ENCODE measurements around the gene CACNG4.
A peak's percentile ranks its signal among the peaks of the same experiment; 100 is the strongest.

The CACNG4 gene

GRCh38 chr17:67047382-67047781 lies 82.9 kb downstream of the CACNG4 start:
- no peak for DNase-seq

GRCh38 chr17:67049025-67049739 lies 84.7 kb downstream of the CACNG4 start:
- no peak for DNase-seq

DNA sequence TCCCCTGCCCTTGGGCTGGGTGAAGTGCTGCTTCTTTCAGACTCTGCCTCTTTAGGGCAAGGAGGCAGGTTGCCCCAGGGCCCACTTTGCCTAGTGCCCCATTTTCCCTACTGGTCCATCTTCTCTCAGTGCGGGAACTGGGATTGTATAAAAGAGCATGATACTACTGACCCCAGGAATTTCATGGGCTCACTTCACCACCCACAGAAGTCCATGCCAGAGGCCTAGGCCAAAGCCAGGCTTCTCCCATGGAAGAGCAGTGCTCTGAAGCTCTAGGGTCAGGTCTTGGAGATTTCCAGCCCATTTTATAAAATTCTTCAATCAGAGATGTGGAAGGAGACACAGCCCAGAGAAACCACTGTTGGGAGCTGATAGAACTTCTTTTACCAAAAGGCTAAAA lies 85.6 kb downstream of the CACNG4 start:
- no peak for DNase-seq

- DNase-seq: no peak
Observed at GRCh38 chr17:67050471-67051154, 86.1 kb downstream of the CACNG4 start.

- DNase-seq: no peak
Observed at GRCh38 chr17:67051155-67051538, 86.6 kb downstream of the CACNG4 start.

GRCh38 chr17:67051837-67052236 lies 87.3 kb downstream of the CACNG4 start:
- DNase-seq: no peak

- no peak for DNase-seq
Observed at GRCh38 chr17:67052720-67053437, 88.4 kb downstream of the CACNG4 start.

DNA sequence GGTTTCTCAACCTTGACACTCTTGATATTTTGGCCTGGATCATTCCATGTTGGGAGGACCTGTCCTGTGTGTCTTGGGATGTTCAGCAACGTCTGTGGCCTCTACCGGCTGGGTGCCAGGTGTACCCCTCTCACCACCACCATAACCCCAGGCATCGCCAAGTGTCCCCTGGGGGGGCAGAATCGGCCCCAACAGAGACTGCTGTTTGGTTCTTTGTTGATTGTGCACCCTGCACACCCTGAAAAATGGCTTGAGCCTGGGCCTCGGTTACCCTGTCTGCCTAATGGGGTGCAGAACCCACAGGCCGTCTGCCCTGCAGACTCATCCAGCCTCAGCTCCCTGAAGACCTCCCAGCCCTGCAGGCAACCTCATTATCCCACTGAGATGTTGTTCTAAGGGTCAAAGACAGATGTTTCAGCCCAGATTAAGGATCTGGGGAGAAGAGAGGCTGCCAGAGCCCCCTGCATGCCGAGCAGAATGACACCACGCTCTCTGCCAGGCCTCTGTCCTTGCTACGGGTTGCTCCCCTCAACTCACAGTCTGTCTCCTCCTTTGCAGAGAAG lies 89.0 kb downstream of the CACNG4 start:
- no peak for DNase-seq

DNA sequence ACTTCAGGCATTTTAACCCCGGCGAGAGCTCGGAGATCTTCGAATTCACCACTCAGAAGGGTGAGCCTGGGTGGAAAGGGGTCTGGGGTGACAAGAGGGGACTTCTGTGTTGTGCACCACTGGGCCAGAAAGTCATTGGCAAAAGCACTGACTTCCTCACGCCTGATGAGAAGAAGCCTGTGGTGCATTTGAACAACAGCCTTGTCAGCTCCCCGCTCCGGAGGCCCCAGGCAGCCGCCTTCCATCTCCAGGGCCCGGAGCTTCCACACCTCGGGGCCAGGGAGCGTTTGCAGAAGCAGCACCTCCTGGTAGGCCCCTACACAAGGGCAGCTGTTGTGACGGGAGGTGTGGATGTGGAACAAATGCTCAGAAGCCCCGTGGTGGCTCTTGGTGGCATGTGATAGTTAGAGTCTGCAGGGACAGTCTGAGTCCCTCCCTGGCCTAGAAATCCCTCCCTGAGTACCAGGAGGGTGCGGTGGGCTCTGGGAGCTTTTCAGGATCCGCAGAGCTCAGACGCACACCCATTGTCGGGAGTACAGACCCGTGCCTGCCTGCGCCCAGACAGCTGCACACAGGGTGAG lies 89.6 kb downstream of the CACNG4 start:
- no peak for DNase-seq

GRCh38 chr17:67054608-67055007 lies 90.1 kb downstream of the CACNG4 start:
- DNase-seq: no peak

GRCh38 chr17:67055041-67055443 lies 90.5 kb downstream of the CACNG4 start:
- no peak for DNase-seq

GRCh38 chr17:67055811-67056745 lies 91.6 kb downstream of the CACNG4 start:
- DNase-seq: peak in 1 of 2 experiments; percentile 24

GRCh38 chr17:67056746-67057490 lies 92.4 kb downstream of the CACNG4 start:
- no peak for DNase-seq

GRCh38 chr17:67058036-67058435 lies 93.5 kb downstream of the CACNG4 start:
- no peak for DNase-seq

- no peak for DNase-seq
Observed at GRCh38 chr17:67059372-67059771, 94.9 kb downstream of the CACNG4 start.

- no peak for DNase-seq
Observed at GRCh38 chr17:67063141-67063540, 98.6 kb downstream of the CACNG4 start.

DNA sequence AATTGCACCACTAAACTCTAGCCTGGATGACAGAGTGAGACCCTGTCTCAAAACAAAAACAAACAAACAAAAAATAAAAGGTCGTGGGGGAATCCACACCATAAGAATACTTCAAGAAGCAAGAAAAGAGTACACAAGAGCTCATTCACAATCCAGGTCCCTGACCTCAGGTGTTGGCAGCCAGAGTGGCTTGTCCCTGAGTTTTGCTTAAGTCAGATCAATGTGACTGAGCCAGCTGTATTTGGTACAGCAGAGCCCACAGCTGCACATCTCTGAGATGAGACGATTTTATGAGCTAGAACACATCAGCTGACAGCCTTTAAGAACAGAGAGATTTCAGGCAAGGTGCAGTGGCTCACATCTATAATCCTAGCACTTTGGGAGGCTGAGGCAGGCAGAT lies 102.2 kb downstream of the CACNG4 start:
- no peak for DNase-seq

DNA sequence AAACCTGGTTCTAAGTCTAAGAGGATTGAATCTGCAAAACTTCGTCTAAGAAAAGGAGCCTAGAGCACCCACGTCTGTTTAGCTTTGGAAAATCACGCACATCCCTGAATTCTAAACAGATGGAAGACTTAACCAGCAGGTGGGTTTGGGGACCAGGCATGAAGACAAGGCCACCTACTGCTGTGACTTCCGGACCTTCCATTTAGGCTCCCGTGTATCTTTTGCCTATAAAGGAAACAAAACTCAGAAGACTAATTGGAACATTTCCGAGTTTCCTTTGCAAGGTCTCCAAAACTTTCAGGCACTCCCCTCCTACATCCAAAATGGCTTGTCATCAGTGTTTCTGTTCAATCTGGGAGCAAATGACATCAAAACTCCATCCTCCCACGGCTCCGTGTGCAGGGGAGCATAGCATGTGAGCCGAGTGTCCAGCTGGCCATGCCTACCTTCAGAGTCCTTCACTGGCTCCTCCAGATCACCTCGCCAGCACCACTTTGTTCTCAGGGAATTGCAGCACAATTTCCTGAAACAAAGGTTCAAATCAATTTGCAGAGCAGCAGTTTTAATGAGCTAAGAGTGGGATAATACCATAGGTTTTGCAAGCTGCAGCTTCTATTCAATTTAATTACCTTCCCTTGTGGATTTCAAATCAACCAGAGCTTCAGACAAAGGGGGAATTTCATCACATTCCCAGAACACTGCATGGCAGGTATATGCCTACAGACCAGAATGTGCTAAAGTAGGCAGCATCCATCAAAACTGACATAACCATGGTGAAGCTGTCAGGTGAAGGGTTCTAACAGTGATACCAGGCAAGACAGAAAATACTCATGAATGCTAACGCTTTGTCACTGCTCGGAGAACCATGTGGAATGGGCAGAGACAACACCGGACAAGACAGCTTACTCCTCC lies 103.3 kb downstream of the CACNG4 start:
- no peak for DNase-seq

DNA sequence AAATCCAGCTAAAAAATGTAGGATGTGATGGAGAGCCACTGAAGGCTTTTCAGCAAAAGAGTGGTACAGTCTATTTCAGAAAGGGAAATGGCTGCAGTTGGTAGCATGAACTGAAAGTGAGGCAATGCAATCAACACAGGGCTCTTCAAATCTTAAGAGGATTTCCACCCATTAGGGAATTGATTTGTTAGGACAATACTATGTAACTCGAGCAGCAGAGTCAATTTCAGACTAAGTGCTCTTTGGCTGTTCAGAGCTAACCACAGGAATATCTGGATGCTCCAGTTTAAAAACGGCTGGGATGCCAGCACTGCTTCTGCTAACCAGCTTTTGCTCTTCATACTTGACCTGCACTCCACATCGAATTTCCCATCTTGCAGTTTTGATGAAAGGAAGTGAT lies 104.5 kb downstream of the CACNG4 start:
- DNase-seq: no peak

DNA sequence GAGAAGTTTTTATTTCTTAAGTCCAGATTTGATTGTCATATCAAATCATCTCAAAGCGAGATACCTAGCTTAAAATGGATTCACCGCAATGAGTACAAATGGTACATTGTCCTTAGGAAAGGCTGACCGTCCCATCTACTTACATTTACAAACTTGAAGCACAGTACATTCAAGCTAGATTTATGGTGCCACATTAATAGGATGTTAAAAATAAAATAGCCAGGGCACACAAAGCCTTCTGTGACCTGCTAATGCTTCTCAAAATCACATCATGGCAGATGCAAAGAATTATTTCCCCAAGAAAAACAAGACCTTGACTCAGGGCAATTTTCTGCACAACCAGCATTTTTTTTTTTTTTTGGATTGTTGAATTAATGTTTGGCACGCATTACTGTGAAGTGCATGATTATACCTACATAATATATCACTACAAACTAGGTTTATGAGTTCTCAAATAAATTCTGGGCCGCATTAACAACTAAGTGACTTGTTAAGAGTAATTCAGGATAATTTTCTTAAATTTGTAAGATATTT lies 105.2 kb downstream of the CACNG4 start:
- DNase-seq: no peak

Measured in NCI-H526 (cell line).